Stomach (tissue), 4 donors: ENCODE results near the gene CAMSAP2.

Experiments
- EP300 ChIP-seq: sonication (generic); formaldehyde crosslinking; IDR thresholded peaks from one replicate; pipeline ENCODE4 v1.6.1; 2017; ENCODE audit warnings: antibody characterized with exemption
- POLR2A ChIP-seq, 4 donors: fragments of 450-650 bp; IDR thresholded peaks; one replicate each; pipeline ENCODE4 v1.6.1; 2016; ENCODE audit warnings: antibody characterized with exemption in 4 of 4, control low read depth in 2 of 4, mild to moderate bottlenecking in 1 of 4, moderate library complexity in 1 of 4
- POLR2AphosphoS5 ChIP-seq, 3 donors: sonication (generic); formaldehyde crosslinking; IDR thresholded peaks; one replicate each; pipeline ENCODE4 v1.6.1; 2016; ENCODE audit warnings: antibody characterized with exemption in 3 of 3
- TF ChIP-seq, protein P1 (sequence below), 7 experiments: fragments of 450-650 bp in 4 of 7; fragments of 200-600 bp in 3 of 7; sonication (generic) in 3 of 7; IDR thresholded peaks; one replicate each; pipeline ENCODE4 v1.5.1; 2016 to 2019; ENCODE audit warnings: antibody characterized with exemption in 7 of 7, control low read depth in 2 of 7, mild to moderate bottlenecking in 1 of 7

- TF ChIP-seq, protein P1, sequence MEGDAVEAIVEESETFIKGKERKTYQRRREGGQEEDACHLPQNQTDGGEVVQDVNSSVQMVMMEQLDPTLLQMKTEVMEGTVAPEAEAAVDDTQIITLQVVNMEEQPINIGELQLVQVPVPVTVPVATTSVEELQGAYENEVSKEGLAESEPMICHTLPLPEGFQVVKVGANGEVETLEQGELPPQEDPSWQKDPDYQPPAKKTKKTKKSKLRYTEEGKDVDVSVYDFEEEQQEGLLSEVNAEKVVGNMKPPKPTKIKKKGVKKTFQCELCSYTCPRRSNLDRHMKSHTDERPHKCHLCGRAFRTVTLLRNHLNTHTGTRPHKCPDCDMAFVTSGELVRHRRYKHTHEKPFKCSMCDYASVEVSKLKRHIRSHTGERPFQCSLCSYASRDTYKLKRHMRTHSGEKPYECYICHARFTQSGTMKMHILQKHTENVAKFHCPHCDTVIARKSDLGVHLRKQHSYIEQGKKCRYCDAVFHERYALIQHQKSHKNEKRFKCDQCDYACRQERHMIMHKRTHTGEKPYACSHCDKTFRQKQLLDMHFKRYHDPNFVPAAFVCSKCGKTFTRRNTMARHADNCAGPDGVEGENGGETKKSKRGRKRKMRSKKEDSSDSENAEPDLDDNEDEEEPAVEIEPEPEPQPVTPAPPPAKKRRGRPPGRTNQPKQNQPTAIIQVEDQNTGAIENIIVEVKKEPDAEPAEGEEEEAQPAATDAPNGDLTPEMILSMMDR (IDR thresholded peaks at IDR 0.05), result no peak
- no peak for TF ChIP-seq POLR2A (IDR thresholded peaks at IDR 0.05)
- no peak for TF ChIP-seq EP300
- no peak for TF ChIP-seq POLR2AphosphoS5 (IDR thresholded peaks at IDR 0.05)
Observed at GRCh38 chr1:200901350-200901749, 162.7 kb downstream of the CAMSAP2 start.
